HG03342 (cell line): ENCODE data around the gene SCAMP1.
"Not testable (repeated sequence)": the region's sequence is repeated elsewhere in the genome, so short reads cannot be mapped to it uniquely, and the experiment has no call there.

Source experiments
- ATAC-seq: cut with Tn5 transposase; IDR thresholded peaks from one replicate; pipeline ENCODE4 v1.9.1; 2021; ENCODE audit warnings: mild to moderate bottlenecking, moderate library complexity; ENCODE audit not compliant: unreplicated experiment

Gene SCAMP1

DNA sequence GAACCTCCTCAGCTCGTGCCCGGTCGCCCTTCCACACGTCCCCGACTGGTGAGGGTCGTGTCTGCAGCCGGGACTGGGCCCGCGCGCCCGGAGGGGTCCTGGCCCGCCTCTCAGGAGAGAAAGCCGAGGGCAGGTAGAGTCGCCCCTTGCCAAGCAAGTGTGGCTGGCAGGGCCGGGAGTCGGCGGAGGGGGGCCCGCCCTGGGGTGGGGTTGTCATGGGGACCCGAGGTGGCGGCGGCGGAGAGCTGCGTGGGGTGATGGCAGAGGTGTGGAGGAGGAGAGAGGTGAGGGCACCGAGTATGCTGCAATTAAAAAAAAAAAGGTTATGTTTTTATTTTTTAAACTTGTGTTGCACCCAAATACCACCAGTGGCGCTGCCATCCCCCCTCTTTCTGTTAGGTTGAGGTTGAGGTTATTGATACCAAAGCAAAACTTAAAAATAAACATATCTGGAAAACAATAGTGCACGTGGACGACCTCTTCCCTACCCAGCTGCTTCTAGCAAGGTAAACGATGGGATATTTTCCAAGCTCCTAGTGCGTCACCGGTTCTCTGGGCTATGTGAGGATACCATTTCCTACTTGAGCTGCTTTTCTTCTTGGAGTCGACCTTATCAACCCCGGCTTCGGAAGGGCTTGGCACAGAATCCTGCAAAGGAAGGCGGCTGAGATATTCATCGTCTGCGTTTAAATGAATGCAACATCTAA, 660 bp downstream of the SCAMP1 start:
- peak; percentile 31 for ATAC-seq

DNA sequence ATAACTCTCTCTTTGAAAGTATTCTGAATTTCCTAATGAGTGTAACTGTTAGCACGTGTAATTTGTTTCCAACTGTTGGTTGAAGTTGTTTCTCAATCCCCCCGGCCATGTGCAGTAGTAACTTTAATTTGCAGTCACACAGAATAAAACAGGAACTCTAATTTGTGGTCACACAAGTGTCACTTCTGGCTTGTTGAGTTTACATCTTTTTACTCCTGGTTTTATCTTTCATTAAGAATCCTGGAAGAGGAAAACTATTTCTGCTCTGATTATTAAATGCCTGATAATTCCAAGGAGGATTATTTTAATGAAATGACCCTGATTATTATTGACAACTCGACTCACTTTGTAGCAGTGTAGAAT, 1.2 kb downstream of the SCAMP1 start:
- ATAC-seq: no peak

DNA sequence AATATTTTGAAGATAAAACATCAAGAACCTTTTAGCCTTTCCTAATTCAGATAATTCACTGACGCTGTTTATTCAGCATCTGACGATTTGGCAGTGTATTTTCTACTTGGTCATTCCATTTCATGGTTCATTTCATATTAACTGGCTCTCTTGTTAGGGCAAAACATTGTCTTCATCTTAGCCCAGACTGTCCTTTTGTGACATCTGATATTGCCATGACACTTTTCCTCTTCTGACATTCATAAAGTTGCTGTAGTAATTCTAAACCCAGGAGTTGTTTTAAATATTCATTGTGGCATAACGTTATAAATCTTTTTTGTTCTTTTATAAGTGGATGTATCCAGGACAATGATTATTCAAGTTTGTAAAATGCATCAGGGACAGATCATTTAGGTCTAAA, 1.8 kb downstream of the SCAMP1 start:
- no peak for ATAC-seq

DNA sequence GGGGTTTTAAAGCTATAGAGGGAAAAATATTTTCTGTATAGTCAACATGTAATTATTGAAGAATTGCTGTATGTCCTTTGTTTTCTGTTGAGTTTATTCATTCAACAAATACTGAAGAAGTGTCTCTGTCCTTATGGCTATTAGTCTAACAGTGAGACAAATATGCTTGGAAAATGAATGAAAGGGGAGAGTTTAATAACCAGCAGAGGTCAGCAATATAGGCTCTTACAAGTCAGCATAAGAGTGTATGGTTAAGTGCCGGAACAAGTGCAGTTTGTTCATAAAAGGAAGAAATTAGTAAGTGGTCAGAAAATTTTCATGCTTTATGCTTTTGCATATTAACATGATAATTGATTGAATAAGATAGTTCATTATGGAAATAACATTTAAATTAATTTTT, 3.6 kb downstream of the SCAMP1 start:
- ATAC-seq: no peak

DNA sequence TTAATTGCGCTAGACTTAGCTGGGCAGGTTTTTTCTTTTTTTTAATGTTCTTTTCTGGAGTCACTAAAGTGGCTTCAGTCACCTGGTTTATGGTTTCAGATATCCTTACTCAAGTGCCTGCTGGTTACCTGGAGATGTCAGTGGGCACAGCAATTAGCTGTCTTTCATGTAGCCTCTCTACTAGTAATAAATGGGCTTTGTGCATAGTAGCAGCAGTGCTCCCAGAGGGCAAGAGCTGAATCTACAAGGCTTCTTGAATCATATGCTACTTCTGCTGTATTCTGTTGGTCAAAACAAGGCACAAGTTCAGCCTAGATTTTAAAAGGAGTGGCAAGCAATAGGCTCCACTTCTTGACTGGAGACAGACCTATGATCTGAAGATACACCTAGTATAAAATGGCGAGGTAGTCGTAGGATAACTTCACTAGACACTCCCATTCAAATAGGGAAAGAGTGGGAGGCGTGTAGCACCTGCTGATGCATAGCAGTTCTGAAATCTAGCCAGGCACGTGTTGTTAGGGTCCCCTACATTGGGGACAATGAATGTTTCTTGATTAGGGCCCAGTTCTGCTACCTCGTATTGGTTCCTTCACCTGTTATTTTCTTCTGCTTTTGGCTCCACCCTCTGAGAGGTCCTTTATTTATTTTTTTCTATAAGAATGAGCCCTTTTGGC, 7.0 kb downstream of the SCAMP1 start:
- ATAC-seq: peak; percentile 49

DNA sequence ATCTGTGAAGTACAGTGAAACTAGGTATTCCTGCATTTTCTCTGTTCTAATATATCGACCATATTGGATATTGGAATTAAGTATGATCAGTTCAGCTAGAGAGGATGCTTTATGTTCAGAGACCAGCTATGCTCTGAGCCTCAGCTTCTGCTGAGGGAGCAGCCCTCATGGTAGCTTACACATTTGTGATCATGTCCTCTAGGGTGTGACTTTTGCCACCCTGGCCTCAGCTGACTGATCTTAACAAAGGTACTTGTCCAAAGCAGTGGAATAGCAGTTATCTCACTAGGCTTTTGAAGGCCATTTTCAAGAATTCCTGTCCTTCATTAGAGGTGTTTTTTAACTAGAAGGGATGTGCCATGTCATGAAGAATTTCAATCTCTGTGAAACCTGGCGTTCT, 9.3 kb downstream of the SCAMP1 start:
- no peak for ATAC-seq

DNA sequence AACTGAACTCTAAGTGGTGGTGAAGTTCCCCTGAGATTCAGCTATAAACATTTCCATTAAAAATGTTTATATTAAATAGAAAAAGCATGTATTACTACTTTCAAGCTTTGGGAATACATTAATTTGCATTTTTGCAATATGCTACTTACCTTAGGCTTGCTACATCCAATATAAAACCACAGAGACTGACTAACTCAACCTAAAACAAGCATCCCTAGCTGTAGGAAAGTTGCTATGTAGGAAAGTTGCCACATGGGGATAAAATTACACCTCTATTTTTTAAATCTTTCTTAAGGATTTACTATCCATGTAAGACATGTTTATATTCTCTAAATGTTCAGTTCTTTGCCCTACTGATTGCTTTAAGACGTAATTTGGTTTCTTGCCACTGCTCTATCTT, 12.8 kb downstream of the SCAMP1 start:
- ATAC-seq: no peak

DNA sequence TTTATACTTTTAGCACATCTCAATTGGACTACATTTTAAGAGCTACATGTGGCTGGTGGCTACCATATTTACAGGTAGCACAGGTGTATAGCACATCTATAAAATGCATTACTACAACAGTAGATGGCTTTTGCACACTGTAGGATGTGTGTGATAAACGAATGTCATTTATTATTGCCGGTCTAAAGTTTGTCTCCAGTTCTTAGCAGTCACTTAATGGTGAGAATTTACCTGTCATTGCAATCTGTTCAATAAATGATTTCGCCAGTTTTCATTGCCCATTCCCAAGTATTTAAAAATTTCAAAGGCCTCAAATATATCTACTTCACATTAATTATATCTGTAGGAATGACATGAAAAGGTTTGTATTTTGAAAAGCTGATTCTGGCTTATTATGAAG, 15.9 kb downstream of the SCAMP1 start:
- ATAC-seq: no peak

DNA sequence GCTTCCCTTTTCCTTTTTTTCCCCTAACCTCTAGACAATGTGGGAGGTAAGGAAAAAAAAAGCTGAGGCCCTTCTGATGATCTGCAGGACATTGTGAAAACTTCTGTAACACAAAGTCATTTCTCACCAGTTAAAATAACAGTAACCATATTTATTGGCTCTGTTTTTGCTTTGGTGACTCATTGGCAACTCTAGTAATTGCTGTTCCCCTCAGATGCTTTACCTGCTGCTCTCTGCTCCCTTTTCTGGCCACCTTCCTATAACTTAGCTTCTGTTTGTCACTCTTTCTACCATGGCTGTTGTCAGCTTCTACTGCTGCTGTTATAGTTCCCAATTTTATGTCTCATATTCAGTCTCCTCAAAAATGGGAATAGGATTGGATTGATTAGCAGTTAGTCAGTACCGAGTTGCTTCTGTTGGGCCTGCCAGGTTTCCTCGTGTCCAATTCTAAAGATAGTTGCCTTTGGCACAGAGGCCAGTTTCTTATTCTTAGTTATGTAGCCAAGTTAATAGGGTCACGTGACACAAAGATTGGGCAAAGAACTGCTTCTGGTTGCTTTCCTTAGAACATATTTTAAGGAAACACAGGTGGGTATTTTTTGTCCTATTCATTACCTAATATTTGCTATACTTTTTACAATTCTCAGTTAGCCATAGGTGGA, 16.8 kb downstream of the SCAMP1 start:
- ATAC-seq: no peak

DNA sequence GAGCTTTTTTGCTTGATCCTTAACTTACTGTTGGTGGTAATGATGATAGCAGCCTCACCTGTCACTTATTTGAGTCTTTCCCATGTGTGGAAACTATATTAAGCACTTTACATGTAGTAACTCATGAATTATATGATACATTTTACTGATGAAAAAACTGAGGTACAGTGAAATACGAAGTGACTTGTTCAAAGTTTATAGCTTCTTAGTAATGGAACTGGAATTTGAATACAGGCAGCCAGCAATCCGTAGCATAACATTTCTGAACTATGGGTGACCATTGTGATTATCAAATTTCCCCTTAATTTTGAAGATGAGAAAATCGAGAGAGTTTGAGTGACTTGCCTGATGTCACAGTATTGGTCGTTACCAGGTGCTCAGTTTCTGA, 17.3 kb downstream of the SCAMP1 start:
- ATAC-seq: no peak

DNA sequence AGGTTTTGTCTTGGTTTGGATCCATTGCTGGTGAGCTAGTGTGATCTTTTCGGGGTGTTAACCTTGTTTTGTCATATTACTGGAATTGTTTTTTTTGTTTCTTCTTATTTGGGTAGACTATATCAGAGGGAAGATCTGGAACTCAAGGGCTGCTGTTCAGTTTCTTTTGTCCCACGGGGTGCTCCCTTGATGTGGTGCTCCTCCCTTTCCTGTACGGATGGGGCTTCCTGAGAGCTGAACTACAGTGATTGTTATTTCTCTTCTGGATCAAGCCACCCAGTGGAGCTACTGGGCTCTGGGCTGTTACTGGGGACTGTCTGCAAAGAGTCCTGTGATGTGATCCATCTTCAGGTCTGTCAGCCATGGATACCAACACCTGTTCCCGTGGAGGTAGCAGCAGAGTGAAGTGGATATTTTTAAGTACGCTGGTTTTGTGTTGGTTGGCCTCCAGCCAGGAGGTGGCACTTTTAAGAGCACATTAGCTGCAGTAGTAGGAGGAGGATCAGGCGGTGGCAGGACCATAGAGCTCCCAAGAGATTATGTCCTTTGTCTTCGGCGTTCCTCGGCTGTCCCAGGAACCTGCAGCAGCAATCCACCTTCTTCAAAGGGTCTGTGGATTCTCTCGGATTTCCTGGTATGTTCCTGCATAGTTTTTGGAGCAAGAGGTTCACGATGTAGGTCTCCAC, 27.2 kb downstream of the SCAMP1 start:
- no peak for ATAC-seq

DNA sequence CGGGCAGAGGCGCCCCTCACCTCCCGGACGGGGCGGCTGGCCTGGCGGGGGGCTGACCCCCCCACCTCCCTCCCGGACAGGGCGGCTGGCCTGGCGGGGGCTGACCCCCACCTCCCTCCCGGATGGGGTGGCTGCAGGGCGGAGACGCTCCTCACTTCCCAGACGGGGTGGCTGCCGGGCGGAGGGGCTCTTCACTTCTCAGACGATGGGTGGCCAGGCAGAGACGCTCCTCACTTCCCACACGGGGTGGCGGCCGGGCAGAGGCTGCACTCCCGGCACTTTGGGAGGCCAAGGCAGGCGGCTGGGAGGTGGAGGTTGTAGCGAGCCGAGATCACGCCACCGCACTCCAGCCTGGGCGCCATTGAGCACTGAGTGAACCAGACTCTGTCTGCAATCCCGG, 30.9 kb downstream of the SCAMP1 start:
- ATAC-seq: not testable (repeated sequence)

DNA sequence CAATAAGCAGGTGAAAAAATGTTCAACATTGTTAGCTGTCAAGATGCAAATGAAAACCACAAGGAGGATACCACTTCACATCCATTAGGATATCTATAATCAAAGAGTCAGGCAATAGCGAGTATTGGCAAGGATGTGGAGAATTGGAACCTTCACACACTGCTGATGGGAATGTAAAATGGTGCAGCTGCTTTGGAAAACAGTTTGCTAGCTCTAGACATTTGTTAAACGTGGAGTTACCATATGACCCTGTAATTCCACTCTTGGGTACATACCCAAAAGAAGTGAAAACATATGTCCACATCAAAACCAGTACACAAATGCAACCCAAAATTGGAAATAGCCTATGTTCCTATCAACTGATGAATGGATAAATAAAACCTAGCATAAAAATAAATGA, 37.4 kb downstream of the SCAMP1 start:
- ATAC-seq: no peak

DNA sequence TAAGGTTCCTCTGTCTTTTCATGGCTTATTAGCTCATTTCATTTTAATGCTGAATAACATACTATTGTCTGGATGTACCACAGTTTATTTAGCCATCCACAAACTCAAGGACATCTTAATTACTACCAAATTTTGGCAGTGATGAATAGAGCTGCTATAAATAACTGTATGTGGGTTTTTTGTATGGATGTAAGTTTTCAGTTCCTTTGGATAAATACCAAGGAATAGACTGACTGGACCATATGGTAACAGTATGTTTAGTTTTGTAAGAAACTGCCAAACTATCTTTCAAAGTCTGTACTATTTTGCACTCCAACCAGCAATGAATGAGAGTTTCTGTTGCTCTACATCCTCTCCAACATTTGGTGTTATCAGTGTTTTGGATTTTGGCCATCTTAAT, 38.7 kb downstream of the SCAMP1 start:
- no peak for ATAC-seq

DNA sequence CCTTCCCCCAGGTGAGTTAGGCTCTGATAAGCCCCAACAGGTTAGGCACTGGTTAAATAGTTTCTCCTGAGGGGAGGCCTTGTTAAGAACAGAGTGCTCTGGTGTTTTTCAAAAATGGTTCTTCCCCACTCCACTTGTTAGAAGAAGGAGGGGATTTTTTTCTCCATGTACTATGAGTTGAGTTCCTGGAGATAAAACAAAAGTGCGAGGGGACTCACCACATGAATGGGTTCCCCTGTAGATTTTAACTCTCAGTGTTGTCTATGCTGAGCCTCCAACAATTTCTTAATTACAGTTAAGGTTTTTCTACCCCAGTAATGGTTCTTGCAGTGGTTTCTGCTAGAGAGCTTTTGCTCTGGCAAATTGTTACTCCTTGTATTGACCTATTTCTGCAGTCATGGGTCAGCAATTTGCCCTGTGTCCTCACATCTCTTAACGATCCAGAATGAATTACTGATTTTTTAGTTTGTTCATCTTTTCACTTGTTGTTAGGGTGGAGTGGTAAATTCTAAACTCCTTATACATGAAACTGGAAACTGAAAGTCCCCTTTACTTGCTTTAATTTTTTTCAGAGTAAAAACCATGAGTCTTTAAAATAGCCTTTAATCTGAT, 44.4 kb downstream of the SCAMP1 start:
- no peak for ATAC-seq

DNA sequence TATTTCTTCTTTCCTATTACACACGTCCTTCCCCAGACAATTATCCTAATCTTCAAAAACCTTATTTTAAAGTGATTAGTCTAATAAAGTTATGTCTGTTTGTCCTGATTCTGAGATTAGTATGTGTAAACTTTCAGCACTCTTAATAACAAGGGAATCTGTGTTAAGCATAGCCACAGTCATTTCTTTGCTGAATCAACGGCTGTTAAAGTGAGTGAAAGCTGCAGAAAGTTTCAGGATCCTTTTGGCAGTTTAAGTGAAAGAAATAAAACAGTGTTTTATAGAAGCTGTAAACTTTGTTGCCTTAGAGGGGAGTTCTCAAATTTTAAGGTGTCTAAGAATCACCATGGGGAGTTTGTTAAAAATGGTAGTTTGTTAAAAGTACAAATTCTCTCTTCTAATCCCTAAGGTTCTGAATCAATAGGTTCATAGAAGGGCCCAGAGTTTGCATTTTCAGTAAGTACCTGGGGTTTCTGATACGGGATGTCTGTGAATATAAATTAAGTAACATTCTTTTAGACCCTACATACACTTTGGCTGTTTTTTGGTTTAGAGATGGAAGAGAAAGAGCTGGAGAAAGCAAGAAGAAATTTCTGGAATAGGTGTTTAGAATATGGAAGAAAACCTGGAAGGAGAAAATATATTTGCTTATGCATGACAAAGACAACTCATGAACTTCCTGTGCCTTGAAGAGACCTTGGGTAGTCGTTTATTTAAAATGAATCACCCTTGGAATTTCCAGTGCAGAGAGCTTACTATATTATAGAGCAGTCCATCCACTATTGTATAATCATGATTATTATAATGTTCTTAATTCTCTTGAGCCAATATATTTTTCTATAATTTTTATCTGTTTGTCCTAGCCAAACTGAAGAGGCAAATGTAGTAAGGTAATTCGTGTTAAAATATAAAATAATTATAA, 45.7 kb downstream of the SCAMP1 start:
- ATAC-seq: no peak

DNA sequence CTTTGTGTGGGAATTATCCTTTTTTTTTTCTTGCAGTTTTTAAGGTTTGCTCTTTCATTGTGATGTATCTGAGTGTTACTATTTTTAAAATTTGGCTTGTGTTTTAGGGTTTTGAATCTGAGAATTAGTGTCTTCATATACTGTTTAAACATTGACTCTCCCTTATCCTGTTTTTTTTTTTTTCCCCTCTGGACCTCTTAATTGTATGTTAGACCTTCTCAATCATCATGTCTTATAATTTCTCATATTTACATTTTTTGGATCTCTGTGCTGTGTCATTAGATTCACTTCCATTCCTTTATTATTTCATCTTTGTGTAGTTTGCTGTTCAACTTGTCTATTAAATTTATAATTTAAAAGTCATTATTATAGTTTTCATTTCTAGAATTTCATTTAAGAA, 47.0 kb downstream of the SCAMP1 start:
- no peak for ATAC-seq

DNA sequence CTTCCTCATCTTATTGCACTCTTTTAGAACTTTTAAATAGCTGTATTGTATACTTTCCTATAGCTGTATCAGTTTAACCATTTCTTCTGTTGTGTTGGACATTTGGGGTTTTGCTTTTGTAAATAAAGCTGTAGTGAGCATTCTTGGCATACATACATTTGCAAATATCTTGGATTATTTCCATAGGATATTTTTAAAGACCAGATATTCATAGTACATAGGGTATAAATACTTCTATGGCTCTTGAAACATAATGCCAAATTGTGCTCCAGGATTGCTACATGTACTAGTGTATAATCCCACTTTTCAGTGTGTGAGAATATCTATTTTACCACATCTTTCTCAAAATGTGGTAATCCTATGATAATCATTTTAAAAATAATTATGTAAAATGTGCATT, 51.2 kb downstream of the SCAMP1 start:
- ATAC-seq: no peak

DNA sequence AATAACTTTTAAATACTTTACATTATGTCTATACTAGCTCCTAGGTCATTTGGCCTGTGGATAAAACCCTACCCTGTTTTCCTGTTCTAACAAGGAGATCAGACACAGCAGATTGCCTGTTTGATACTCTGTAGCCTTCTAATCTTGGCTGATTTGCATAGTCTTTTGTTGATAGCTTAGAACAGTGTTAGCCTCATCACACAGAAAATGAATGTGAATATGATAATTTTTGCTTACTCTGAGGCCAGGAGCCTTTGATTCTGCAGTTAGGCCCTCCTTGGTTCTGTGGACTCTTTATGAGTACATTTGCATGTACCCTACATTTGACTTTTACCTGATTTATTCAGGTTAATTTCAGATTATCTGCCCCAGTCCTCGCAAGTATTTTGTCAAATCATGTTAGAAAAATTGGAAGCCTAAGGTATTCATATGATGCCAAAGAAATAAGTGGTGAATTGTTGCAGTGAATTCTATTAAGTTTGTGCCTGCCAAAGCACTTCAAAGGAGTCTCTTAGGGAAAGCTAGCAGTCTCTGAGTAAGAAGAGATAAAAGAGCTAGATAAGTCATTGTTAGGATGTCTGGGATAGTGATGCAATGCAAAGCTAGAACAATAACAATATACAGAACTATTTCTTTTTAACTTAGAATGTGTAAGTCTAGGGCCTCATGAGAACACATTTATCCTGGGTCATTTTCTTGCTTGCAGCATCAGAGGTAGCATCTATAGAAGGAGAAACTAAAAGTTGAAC, 56.4 kb downstream of the SCAMP1 start:
- no peak for ATAC-seq

DNA sequence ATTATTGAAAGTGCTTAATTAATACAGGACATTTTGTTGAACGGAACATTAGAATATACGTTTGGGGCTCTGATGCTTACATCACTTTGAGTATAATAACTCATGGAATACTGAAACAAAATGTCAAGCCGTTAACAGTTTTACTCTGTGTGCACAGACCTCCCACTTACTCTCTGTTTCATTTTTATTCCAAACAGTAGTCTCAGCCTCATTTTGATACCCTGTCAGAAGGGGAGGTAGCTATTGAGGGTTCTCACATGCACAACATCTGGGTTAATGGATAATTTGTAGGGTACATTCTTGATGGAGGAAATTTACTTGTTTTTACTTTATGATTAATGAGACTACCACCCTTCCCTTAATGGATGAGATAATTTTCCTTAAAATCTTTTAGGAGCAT, 59.0 kb downstream of the SCAMP1 start:
- no peak for ATAC-seq
